OCI-LY1 (cell line): ENCODE data around the gene GASK1A.

ENCODE experiments used
- EZH2 ChIP-seq: fragments of 200-600 bp; sonication (generic), shearing (Covaris generic); IDR thresholded peaks from 2 replicates; pipeline ENCODE4 v1.8.0; 2017; ENCODE audit warnings: borderline replicate concordance, mixed run types, mild to moderate bottlenecking, antibody characterized with exemption, low read length, moderate library complexity, mixed read lengths
- TF ChIP-seq, protein P1 (sequence below): fragments of 200-600 bp; sonication (generic), shearing (Covaris generic); IDR thresholded peaks from 2 replicates; pipeline ENCODE4 v1.5.1; 2017; ENCODE audit warnings: mild to moderate bottlenecking, antibody characterized with exemption, low read length, moderate library complexity, mixed read lengths

DNA sequence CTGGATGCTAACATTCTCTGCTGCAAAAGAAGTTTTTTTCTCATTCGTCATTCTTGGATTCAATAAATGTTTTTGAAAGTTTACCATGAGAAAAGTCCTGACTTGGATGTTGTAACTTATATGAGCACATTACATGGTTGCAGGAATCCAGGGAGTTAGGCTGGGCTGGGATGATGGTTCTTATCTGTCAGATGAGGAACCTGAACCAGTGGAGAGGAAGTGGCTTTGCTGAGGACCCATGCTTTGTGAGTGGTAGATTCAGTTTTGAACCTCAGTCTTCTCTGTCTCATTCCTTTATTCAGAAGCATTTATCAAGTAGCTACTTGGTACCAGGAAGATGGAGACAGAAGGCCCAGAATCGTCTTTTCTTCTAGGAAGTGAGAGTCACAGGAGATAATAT lies 3.7 kb upstream of the GASK1A start:
- TF ChIP-seq, protein P1, sequence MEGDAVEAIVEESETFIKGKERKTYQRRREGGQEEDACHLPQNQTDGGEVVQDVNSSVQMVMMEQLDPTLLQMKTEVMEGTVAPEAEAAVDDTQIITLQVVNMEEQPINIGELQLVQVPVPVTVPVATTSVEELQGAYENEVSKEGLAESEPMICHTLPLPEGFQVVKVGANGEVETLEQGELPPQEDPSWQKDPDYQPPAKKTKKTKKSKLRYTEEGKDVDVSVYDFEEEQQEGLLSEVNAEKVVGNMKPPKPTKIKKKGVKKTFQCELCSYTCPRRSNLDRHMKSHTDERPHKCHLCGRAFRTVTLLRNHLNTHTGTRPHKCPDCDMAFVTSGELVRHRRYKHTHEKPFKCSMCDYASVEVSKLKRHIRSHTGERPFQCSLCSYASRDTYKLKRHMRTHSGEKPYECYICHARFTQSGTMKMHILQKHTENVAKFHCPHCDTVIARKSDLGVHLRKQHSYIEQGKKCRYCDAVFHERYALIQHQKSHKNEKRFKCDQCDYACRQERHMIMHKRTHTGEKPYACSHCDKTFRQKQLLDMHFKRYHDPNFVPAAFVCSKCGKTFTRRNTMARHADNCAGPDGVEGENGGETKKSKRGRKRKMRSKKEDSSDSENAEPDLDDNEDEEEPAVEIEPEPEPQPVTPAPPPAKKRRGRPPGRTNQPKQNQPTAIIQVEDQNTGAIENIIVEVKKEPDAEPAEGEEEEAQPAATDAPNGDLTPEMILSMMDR = no peak
- no peak for TF ChIP-seq EZH2
